Measurements from ENCODE around the gene HCN2.
"Not testable (repeated sequence)": the region's sequence is repeated elsewhere in the genome, so short reads cannot be mapped to it uniquely, and the experiment has no call there.

HCN2 gene

DNA sequence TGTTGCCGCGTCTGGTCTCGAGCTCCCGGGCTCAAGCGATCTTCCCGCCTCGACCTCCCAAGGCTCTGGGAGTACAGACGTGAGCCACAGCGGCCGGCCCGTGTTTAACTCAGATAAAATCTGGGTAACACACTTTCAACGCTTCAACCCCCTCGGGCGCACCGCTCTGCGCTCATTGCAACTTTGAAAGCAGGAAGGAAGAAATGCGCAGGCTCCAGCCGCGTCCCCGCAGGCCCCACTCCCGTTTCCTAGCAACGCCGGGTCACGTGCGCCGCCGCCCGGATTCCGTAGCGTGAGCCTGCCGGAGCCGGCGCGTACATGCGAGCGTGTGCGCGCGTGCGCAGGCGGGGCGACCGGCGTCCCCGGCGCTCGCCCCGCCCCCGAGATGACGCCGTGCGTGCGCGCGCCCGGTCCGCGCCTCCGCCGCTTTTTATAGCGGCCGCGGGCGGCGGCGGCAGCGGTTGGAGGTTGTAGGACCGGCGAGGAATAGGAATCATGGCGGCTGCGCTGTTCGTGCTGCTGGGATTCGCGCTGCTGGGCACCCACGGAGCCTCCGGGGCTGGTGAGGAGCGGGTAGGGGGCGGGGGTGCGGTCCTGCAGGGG lies 17.4 kb upstream of the HCN2 start, which contains the start of gene BSG:
Gene BSG (plus strand): TSS at position 457 of the 603 bp plus-strand sequence. CDS start 39 bp downstream, at position 496.
- DNase-seq, result peak; percentile 98

DNA sequence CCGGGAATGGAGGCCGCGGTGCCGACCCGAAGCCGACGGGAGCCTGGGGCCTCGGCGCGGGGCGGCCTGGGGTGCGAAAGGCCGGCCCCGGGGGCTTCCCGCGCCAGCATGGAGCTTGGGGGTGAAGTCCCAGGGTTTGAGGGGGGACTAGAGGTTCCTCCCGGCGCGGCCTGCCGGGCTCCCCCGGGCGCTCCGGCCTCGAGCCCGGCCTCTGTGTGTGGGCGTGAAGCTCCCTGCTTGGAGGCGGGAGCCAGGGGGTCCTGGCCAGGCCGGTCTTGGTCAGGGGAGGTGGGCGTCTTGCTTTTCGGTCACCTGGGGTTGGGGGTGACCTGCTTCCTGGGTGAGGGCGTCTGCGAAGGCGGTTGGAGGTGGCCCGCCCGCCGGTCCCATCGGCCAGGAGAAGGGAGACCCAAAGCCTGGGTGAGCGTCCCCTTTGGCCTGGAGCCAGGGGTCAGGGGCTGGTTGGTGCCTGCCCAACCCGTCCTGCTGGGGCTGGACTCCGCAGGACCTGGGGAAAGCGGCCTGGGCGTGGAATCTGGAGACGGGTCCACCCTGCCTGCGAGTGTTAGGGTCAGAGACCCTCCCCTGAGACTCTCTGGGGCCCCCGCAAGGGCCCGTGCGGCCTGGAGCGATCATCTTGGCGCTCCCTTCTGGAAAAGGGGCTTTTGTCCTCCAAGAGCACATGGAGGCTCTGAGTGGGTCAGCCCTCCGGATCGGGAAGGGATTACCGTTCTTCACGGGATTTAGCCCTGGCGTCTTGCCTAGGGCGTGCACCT lies 16.8 kb upstream of the HCN2 start:
- DNase-seq, result no peak

DNA sequence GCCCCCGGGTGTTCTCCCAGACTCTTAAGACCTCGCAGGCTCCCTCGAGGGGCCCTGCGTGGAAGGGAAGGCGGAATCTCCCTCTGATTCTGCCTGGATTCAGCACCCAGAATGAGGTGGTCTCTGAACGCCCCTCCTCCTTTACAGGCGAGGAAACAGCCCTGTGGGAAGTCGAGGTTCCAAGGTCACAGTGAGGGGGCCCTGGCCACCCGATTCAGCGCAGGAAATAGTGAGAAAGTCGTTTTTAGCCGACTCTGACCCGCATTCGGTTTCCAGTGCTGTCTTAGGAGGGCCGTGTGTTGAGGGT lies 16.2 kb upstream of the HCN2 start:
- DNase-seq, result no peak

DNA sequence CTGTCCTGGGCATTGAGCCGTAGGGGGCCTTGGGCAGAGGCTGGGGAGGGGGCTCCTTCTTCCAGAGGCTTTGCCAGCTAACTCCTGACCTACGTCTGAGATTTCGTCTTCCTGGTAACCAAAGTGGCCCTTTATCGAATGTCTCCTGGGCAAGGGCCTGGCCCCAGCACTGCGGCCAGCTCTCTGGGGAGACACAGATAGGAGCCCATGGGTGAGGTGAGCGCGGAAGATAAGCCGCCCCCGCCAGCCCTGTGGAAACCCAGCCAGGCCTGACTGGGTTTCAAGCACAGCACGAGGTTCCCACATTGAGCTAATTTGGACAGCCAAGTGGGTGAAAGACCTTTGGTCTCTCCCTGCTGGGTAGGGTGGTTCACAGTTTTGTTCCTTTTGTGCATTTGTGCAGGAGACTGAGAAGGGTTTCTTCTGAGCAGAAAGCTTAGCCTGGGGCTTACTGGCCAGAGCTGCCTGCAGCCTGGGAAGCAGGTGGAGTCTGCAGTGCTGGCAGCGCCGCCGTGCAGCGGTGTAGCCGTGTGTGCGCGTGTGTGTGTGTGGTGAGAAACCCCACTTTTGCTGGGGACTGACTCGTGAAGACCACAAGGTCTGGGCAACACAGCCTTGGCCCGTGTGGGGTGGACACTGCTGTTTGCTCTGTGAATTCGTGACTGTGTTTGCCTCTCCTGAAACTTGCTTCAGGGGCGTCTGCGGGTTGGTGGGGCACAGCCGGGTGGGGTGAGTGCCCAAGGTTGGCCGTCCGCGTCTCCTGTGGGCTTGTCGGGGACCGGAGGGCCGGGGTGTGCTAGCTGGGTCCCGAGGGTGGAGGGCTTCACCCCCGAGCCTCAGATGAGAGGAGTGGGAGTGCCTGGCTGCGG lies 14.8 kb upstream of the HCN2 start:
- no peak for DNase-seq

DNA sequence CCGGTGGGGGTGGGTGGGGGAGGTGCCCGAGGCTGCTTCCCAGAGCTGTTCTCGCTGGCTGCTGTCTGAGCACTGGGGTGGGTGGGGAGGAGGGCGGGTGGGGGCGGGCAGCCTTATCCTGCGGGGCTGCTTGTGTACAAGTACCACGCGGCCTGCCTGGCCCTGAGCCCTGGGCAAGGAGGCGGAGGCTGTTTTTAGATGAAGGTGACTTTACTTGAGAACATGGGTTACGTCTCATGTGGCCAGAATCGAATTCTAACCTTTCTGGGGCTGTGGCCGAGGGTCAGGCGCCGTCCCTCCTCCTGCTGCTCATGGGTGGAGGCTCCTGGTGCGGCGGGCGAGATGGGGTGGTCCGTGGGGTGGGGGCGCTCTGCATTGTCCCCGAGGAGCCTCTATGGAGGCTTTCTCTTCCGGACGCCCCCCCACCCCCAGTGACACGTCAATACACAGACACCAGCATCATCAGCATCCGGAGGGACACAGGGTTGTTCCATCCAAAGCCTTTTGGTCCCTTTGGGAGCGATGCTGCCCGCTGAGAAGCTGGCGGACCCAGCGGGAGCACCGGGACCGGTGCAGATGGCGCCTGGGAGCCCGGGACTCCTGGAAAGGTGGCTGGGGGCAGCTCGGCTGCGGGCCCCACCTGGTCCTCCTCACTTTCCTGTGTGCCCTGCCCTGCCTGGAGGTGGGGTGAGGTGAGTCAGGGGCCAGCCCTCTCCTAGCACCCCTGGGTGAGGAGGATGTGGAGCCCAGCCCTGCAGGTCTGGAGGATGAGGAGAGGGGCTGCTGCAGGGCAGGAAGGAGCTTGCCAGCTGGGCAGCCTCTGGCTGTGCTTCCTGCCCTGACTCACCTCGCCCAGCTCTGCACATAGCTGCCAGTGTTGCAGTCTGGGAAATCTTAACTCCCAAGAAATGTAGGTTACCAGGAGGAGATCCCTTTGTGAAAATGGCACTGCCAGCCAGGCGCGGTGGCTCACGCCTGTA lies 13.9 kb upstream of the HCN2 start:
- no peak for DNase-seq

DNA sequence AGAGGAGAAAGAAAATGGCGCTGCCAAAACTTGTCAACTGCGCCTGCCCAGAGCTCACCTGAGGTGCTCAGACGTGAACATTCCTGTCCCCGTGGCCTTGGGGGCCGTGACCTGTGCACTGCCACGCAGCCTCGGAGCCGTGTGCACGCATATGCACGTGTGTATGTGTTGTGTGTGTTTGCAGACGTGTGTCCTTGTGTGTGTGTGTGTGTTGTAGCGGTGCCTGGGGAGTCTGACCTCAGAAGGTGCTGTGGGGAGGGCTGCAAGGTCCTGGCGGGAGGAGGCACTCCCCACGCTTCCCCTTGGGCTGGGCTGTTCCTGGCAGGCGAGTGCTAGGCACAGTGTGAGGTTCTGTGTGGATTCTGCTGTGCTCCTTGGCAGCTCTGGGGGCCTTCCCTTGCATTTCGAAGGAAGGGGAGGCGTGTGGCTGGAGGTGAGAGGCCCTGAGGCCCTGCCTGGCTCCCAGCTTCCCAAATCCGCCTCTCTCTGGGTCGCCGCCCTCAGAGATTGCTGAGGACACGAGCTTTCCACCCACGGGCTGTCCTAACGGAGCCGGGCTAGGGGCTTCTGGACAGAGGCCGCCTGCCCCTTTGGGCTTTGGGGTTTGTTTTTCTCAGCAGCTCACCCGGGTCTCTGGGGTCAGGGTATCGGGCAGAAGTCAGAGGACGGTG lies 12.8 kb upstream of the HCN2 start:
- DNase-seq, result no peak

DNA sequence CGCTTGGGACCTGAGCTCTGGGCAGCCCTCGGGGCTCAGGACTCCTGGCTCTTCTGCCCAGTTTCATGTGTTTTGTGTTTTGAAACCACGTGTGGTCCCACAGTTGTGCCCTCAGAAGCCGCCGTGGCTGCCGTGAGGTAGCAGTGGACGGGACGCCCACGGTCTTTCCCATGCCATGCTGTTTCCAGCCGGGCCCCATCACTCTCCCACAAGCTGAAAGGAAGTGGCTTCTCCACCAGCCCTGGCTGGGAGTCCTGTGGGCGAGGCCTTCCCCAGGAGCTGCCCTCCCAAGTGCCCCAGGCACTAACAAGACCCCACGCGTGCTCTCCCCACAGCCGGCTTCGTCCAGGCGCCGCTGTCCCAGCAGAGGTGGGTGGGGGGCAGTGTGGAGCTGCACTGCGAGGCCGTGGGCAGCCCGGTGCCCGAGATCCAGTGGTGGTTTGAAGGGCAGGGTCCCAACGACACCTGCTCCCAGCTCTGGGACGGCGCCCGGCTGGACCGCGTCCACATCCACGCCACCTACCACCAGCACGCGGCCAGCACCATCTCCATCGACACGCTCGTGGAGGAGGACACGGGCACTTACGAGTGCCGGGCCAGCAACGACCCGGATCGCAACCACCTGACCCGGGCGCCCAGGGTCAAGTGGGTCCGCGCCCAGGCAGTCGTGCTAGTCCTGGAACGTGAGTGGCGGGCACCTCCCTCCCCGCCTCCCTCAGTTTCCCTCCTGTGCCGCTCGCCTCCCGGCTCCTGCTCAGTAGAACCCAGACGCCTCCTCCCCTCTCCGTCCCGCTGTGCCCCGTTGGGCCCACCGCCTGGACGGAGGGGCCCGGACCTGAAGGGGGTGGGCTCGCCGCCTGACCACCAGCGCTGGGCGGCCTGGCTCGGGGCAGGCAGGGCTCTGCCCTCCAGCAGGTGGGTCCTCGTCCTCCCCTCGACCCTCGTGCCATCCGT lies 12.0 kb upstream of the HCN2 start:
- no peak for DNase-seq

DNA sequence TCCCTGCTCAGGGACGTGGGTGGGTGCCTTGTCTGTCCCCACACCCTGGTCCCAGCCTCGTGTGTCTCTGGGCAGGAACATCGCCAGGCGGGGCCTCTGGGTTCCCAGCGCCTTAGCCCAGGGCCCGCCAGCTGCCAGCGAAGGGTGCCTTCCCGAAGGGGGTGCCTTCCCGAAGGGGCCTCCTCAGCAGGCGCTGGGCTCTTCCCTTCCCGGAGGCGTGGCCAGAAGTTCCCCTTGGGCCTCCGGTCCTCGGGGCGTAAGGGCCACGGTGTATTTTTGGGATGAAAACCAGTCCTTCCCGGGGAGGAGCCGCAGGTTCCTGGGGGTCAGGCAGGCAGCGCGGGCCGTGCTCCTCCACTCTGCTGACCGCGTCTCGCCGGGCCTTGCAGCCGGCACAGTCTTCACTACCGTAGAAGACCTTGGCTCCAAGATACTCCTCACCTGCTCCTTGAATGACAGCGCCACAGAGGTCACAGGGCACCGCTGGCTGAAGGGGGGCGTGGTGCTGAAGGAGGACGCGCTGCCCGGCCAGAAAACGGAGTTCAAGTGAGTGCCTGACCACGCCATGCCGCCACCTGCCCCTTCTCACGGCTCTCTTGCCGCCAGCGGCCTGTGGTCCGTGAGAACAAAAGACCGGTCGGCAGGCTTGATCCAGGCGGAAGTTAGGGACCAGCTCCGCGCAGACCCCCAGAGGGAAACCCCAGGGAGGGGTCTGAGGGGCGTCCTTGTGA lies 10.4 kb upstream of the HCN2 start:
- no peak for DNase-seq

DNA sequence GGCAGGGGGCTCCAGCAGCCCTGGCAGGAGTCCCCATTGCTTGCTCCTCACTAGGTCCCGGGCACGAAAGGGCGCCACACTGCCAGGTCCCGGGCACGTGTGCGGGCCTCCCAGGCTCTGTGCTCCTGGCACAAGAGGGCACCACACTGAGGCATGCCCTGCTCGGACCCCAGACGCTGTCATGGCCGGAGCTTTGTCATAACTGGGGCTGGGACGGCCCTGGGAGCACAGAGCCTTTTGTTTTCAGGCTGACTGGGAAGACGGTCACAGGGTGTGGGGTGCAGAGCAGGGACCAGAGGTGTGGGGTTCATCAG lies 9.9 kb upstream of the HCN2 start:
- DNase-seq, result no peak

DNA sequence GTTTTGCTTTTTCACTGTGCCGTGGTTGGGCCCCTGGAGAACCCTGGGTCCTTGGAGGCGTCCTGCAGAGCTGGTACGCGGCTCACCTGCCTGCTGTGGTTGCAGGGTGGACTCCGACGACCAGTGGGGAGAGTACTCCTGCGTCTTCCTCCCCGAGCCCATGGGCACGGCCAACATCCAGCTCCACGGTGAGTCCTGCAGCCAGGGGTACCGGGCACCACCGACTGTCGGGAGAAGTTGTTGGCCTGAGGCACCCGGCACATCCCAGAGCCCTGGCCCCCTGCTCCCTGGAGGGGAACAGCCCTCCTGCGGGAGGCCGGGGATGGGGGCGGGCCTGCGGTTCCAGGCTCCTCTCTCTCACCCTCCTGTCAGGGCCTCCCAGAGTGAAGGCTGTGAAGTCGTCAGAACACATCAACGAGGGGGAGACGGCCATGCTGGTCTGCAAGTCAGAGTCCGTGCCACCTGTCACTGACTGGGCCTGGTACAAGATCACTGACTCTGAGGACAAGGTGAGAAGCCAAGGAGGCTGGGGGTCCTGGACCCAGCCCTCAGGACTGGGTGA lies 9.3 kb upstream of the HCN2 start:
- no peak for DNase-seq

DNA sequence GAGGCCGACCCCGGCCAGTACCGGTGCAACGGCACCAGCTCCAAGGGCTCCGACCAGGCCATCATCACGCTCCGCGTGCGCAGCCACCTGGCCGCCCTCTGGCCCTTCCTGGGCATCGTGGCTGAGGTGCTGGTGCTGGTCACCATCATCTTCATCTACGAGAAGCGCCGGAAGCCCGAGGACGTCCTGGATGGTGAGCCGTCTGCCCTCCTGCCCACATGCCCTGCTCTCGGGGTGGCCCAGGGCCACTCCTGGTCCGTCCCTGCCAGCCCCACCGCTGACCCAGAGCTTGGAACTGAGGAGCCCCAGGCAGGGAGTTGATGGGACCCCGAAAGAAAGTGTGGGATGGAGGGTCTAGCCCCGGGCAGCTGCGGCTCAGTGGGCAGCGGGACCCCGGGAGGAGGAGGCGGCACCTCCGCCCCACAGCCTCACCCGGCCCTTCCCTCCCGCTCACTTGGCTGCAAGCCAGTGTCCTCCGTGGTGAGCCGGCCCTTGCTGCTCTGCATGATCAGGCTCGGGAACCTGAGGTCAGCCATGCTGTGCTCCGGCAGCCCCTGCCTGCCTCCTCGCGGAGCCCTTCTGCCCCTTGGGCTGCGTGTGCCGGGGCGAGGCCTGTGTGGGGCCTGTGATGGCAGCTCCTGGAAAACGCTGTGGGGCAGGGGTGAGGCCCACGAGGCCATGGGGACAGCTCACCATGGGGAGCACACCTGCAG lies 8.1 kb upstream of the HCN2 start:
- no peak for DNase-seq

DNA sequence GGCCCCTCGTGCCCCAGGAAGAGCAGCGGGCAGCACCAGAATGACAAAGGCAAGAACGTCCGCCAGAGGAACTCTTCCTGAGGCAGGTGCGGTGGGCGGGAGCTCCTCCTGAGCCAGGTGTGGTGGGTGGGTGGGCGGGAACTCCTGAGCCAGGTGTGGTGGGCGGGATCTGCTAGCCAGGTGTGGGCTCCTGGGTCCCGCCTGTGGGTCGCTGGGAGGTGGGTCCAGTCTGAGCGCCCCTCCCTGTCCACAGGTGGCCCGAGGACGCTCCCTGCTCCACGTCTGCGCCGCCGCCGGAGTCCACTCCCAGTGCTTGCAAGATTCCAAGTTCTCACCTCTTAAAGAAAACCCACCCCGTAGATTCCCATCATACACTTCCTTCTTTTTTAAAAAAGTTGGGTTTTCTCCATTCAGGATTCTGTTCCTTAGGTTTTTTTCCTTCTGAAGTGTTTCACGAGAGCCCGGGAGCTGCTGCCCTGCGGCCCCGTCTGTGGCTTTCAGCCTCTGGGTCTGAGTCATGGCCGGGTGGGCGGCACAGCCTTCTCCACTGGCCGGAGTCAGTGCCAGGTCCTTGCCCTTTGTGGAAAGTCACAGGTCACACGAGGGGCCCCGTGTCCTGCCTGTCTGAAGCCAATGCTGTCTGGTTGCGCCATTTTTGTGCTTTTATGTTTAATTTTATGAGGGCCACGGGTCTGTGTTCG lies 7.0 kb upstream of the HCN2 start:
- no peak for DNase-seq

DNA sequence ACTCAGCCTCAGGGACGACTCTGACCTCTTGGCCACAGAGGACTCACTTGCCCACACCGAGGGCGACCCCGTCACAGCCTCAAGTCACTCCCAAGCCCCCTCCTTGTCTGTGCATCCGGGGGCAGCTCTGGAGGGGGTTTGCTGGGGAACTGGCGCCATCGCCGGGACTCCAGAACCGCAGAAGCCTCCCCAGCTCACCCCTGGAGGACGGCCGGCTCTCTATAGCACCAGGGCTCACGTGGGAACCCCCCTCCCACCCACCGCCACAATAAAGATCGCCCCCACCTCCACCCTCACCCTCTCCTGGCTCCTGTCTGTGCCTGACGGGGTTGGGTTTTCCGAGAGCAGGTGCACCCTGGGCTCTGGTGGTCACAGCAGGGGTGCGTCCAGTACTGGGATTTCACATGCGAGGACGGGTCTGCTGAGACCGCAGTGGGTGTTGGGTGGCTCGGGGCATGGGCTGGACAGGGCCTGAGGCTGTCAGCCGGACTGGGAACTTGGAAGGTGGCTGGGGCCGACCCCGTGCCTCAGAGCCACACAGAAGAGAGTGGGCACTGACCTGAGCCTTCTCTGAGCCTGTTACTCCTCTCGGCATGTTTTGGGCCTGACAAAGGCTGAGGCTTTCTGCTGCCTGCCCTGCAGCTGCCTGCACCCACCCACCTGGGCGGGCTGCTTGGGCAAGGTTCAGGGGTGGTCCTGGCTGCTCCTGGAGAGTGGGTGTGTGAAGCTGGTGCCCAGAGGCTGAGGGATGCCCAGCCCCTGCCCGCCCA lies 6.3 kb upstream of the HCN2 start:
- no peak for DNase-seq

DNA sequence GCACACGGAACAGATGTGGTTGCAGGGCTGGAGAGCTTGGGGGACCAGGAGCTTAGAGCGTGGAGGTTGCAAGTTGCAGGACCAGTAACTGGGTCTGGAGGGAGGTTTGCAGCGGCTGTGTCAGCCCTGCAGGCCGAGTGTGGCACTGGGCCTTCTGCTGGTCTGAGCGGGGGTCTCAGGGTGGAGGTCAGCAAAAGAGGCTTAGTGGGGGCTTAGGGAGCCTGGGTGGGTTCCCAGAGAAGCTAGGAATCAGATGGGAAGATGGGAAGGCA lies 5.8 kb upstream of the HCN2 start:
- no peak for DNase-seq

DNA sequence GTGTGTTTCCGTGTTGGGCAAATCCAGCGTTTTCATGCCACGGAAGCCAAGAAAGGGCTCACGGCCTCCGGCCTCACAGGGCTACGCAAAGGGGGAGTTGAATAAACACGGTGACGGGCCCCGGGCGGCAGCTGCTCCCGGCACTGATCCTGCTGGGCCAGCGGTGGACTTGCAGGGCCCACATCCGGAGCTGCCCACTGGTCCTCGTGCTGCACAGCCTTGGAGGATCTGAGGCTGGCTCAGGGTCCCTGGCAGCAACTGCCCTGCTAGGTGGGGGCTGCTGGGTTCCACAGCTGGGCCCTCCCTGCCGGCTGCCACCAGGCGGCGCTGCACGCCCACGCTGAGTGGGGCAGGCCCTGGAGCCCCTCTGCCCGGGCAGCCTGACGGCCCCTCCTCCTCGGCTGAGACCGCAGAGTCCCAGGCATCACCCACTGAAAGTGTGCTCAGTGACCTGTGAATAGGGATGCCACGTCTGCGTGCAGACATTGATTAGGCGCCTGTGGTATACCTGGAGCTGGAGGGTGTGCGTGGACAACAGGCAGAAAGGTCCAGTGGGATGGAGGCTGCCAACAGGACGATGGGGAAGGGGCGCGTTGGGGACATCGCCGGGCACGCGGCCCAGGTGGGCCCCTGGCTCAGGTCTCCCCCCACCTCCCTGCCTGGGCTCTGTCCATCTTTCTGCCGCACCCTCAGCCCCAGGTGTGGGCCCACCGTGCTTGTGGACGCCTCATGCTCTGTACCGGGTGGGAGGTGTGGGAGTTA lies 5.3 kb upstream of the HCN2 start:
- peak; percentile 54 for DNase-seq

DNA sequence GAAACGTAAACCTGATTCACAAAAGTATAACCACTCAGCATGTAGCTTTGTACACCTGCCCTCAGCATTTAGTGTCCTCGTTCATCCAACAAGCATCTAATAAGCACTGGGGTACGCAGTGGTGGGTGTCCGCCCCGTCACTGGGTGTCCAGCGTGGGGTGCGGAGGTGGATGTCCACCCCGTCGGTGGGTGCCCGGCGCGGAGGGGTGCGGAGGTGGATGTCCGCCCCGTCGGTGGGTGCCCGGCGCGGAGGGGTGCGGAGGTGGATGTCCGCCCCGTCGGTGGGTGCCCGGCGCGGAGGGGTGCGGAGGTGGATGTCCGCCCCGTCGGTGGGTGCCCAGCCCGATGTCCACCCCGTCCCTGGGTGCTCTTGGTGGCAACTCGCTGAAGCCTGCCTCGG lies 4.5 kb upstream of the HCN2 start:
- not testable (repeated sequence) for DNase-seq

DNA sequence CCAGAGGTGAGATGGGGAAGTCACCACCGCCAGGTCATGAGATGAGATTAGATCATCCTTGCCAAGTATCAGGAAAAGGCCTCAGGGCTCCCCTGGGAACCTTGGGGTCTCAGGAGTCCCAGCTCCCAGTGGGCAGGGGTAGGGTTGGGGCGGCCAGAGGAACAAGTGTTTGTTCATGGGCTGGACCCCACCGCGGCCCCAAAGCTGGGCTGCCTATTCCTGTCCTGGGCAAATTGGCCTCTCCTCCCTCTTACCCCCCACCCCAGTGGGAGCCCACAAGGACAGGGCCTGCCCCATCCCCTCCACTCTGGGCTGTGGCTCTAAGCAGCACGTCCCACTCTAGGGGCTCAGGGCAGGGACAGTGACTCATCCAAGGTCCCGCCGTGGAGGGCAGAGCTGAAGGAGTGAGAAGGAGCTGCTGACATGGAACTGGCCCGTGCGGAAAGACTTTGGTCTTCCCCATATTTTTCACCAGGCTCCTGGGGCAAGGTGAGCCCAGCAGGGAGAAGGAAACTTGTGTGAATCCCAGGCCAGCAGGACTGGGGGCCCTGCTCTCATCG lies 4.0 kb upstream of the HCN2 start:
- DNase-seq, result no peak
